IgD-negative memory B cell (primary cell): ENCODE results near the gene GALNT7. TPM values are rescaled to one million over a fixed set of nuclear protein-coding genes. Genes with fewer than 3 reads are reported as not detected.
A peak's percentile ranks its signal among the peaks of the same experiment; 100 is the strongest.
"Not testable (repeated sequence)": the region's sequence is repeated elsewhere in the genome, so short reads cannot be mapped to it uniquely, and the experiment has no call there.

ENCODE experiments used
- H3K27ac Mint-ChIP-seq, 3 donors: one replicate each; pipeline ENCODE4 v1.8.0; 2020 to 2022; ENCODE audit warnings: mild to moderate bottlenecking in 3 of 3, mixed read lengths in 3 of 3, moderate library complexity in 1 of 3
- H3K27me3 Mint-ChIP-seq: one replicate; pipeline ENCODE4 v1.8.0; 2021; ENCODE audit warnings: mixed read lengths
- H3K36me3 Mint-ChIP-seq: one replicate; pipeline ENCODE4 v1.8.0; 2020; ENCODE audit warnings: mild to moderate bottlenecking, mixed read lengths
- H3K4me1 Mint-ChIP-seq, 3 donors: one replicate each; pipeline ENCODE4 v1.8.0; 2020 to 2022; ENCODE audit warnings: mixed read lengths in 3 of 3, mild to moderate bottlenecking in 1 of 3
- H3K4me3 Mint-ChIP-seq, 4 donors: one replicate each; pipeline ENCODE4 v1.8.0; 2020 to 2022; ENCODE audit warnings: mild to moderate bottlenecking in 4 of 4, mixed read lengths in 4 of 4, moderate library complexity in 3 of 4
- H3K9me3 Mint-ChIP-seq, 3 donors: one replicate each; pipeline ENCODE4 v1.8.0; 2020 to 2021; ENCODE audit warnings: mixed read lengths in 3 of 3, mild to moderate bottlenecking in 1 of 3
- polyA plus RNA-seq: library from polyadenylated mRNA; unstranded; fragments of 300-500 nt; fragmentation: Illumina TruSeq; gene quantifications from one replicate; pipeline ENCODE4 v1.2.3, GENCODE V29; 2021

Gene GALNT7
- polyA plus RNA-seq, 1 donor from 2014 or later: 7.1 TPM

DNA sequence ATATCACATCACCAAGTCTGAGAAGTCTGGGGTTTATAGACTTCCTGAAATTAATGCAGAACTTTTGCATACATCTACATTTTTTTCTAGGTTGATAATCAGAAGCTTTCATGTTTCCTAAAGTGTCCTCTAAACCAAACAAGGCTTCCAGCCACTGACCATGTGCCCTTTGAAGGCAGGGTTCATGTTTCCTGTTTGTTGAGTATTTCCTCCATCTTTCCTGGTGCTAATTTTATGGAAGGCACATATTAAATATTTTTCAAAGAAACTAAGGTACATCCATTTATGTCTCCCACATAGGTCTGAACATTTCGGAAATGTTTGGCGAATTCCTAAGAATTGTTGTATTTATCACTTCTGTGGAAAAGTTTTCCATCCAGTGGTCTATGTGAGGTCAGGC, 5.6 kb downstream of the GALNT7 start:
- Mint-ChIP-seq H3K27me3 (no peaks in the 10 kb centered on the region), H3K4me1 (peaks cover 19 to 44% (median 37%) of the 10 kb centered on the region in 3 donors), H3K36me3 (no peaks in the 10 kb centered on the region), H3K9me3 (no peaks in the 10 kb centered on the region), H3K4me3 (peak overlapping the region in 1 of 4 donors; percentile 54), H3K27ac (no peak overlapping the region)

- no peaks in the 10 kb centered on the region for H3K9me3 Mint-ChIP-seq
- peaks cover 19 to 44% (median 37%) of the 10 kb centered on the region in 3 donors for H3K4me1 Mint-ChIP-seq
- no peak overlapping the region for H3K27ac Mint-ChIP-seq
- H3K4me3 Mint-ChIP-seq: peak overlapping the region in 1 of 4 donors; percentile 19
- H3K27me3 Mint-ChIP-seq: no peaks in the 10 kb centered on the region
- no peaks in the 10 kb centered on the region for H3K36me3 Mint-ChIP-seq
These were observed 6.0 kb downstream of the GALNT7 start for GRCh38 chr4:173174594-173175012.

GRCh38 chr4:173176010-173176409, 7.4 kb downstream of the GALNT7 start:
- H3K27me3 Mint-ChIP-seq: no peaks in the 10 kb centered on the region
- no peak overlapping the region for H3K4me3 Mint-ChIP-seq
- H3K36me3 Mint-ChIP-seq: no peaks in the 10 kb centered on the region
- H3K9me3 Mint-ChIP-seq: no peaks in the 10 kb centered on the region
- no peak overlapping the region for H3K27ac Mint-ChIP-seq
- peaks cover 11 to 36% (median 27%) of the 10 kb centered on the region in 3 donors for H3K4me1 Mint-ChIP-seq

DNA sequence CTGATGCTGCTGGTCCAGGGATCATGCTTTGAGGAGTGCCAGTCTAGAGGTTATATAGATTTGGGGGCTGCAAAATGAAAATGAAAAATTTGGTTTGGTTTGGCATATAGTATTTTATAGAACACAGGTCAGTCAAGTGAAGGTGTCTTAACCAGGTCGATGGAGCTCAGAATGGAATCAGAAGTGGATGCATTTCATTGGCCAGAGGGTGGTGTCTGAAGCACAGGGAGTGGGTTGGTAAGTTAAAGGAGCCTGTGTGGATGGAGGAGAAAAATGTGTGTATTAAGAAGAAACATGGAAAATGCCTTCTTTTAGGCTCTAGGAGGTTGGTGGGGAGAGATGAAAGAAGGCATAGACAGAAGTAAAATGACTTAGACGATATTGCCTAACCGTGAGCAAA, 8.6 kb downstream of the GALNT7 start:
- Mint-ChIP-seq H3K27ac (no peak overlapping the region), H3K9me3 (no peaks in the 10 kb centered on the region), H3K4me1 (peaks cover 11 to 34% (median 21%) of the 10 kb centered on the region in 3 donors), H3K4me3 (peak overlapping the region in 1 of 4 donors; percentile 38), H3K36me3 (no peaks in the 10 kb centered on the region), H3K27me3 (no peaks in the 10 kb centered on the region)

DNA sequence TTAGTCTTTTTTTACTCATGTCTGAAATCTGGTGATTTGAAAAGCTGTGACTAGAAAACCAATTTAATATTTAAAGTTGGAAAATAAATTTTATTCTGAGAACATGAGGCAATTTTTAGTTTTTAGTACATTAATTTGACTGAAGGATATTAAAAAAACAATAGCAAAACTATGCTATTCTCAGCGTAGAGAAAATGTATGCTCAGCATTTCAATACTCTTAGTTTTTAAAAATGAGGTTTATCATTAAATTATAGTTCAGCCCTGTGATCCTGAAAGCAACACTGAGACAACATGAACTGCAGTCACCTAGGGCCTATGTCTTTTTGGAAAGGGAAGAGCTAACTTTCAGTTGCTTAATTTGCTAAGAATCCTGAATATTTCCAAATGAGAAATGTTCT, 9.5 kb downstream of the GALNT7 start:
- Mint-ChIP-seq H3K4me3 (no peak overlapping the region), H3K4me1 (peaks cover 11 to 34% (median 21%) of the 10 kb centered on the region in 3 donors), H3K27ac (no peak overlapping the region), H3K9me3 (no peaks in the 10 kb centered on the region), H3K27me3 (no peaks in the 10 kb centered on the region), H3K36me3 (no peaks in the 10 kb centered on the region)

DNA sequence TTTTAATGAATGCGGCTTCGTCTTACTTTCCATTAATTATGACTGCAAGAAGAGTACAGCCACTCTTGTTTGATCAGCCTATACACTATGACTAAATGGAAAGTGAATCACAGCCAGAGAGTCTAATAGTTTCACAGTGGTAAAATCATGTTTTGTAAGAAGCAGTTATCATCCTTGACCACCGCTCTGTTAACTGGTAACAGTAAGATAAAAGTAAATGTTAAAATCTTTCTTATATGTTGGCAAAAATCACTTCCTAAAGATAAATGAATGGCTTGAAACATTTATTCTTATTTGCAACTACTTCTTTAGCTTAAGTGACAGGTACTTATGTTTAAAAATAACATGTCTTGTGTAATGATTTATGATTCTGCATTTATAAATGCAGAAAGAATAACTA, 13.2 kb downstream of the GALNT7 start:
- Mint-ChIP-seq H3K9me3 (no peaks in the 10 kb centered on the region), H3K4me1 (peaks cover 10 to 20% (median 14%) of the 10 kb centered on the region in 3 donors), H3K4me3 (no peak overlapping the region), H3K27me3 (no peaks in the 10 kb centered on the region), H3K27ac (no peak overlapping the region), H3K36me3 (no peaks in the 10 kb centered on the region)

GRCh38 chr4:173182403-173182802, 13.8 kb downstream of the GALNT7 start:
- H3K4me3 Mint-ChIP-seq: no peak overlapping the region
- no peaks in the 10 kb centered on the region for H3K27me3 Mint-ChIP-seq
- H3K36me3 Mint-ChIP-seq: no peaks in the 10 kb centered on the region
- peaks cover 8 to 14% (median 10%) of the 10 kb centered on the region in 3 donors for H3K4me1 Mint-ChIP-seq
- H3K27ac Mint-ChIP-seq: no peak overlapping the region
- H3K9me3 Mint-ChIP-seq: no peaks in the 10 kb centered on the region

- peaks cover 4 to 13% (median 10%) of the 10 kb centered on the region in 3 donors for H3K4me1 Mint-ChIP-seq
- H3K27me3 Mint-ChIP-seq, H3K36me3 Mint-ChIP-seq, H3K9me3 Mint-ChIP-seq, H3K4me3 Mint-ChIP-seq, H3K27ac Mint-ChIP-seq: not testable (repeated sequence)
These were observed 15.1 kb downstream of the GALNT7 start for GRCh38 chr4:173183659-173184247.

DNA sequence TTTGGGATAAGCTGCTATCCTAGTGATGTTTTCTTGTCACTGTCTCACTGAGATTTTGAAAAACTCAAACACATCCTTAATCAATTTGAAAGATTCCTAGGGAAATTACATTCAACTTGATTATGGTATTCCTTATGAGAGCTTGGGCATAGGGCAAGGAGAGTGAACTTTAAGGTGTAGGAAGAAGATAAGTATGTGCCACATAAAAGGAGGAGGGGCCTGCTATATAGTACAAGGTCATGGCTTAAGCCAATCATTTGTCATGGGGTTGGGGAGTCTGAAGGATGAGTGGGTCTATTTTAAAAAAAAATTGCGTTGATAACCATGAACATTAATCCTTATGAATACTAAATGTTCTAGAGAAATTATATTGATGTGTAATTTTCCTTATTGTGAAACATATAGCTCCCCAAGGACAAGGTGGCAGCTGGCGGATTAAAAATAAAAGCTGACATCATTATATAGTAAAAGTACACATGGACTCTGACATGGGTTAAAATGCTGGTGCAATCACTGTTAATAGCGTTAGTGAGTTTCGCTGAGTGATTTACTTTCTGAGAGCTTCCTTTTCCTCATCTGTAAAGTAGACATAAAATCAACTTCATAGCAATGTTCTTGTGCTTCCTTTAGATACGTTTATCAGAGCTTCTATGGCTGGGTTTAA, 17.4 kb downstream of the GALNT7 start:
- Mint-ChIP-seq H3K27ac (peak overlapping the region in 1 of 3 donors; percentile 21), H3K36me3 (no peaks in the 10 kb centered on the region), H3K9me3 (no peaks in the 10 kb centered on the region), H3K4me1 (peaks cover 13 to 20% (median 17%) of the 10 kb centered on the region in 3 donors), H3K27me3 (no peaks in the 10 kb centered on the region), H3K4me3 (peak overlapping the region in 1 of 4 donors; percentile 14)

- Mint-ChIP-seq H3K4me3 (no peak overlapping the region), H3K36me3 (no peaks in the 10 kb centered on the region), H3K27ac (no peak overlapping the region), H3K4me1 (peaks cover 21 to 27% (median 24%) of the 10 kb centered on the region in 3 donors), H3K27me3 (no peaks in the 10 kb centered on the region), H3K9me3 (no peaks in the 10 kb centered on the region)
These were observed 19.1 kb downstream of the GALNT7 start for GRCh38 chr4:173187732-173188131.

- H3K27ac Mint-ChIP-seq: no peak overlapping the region
- peaks cover 20 to 28% (median 24%) of the 10 kb centered on the region in 3 donors for H3K4me1 Mint-ChIP-seq
- H3K36me3 Mint-ChIP-seq: no peaks in the 10 kb centered on the region
- no peak overlapping the region for H3K4me3 Mint-ChIP-seq
- H3K9me3 Mint-ChIP-seq: no peaks in the 10 kb centered on the region
- no peaks in the 10 kb centered on the region for H3K27me3 Mint-ChIP-seq
These were observed 20.0 kb downstream of the GALNT7 start for GRCh38 chr4:173188648-173189047.

- Mint-ChIP-seq H3K4me3 (no peak overlapping the region), H3K4me1 (peaks cover 20 to 30% (median 26%) of the 10 kb centered on the region in 3 donors)
These were observed 20.6 kb downstream of the GALNT7 start for GRCh38 chr4:173189117-173189693.

DNA sequence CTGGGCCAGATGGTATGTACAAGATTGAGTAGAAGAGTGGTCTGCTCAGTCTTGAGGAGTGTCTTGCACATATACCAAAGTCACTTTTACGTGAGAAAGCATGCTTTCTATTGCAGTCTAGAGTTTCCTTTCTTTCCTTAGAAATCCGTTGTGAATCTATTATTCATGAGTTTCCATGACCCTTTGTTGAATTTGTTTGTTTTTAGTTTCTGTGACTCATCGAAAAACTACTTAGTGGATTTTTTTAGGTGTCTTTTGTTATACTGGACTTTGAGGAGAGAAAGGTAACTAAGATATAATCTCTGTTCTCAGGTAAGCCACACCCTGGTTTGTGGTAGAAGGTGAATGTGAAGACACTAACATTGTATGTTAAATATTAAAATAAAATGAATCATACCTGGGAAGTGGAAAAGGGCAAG, 23.0 kb downstream of the GALNT7 start:
- Mint-ChIP-seq H3K36me3 (no peaks in the 10 kb centered on the region), H3K9me3 (no peaks in the 10 kb centered on the region), H3K27me3 (no peaks in the 10 kb centered on the region), H3K4me3 (no peak overlapping the region), H3K4me1 (peaks cover 21 to 36% (median 33%) of the 10 kb centered on the region in 3 donors), H3K27ac (no peak overlapping the region)

More at GRCh38 chr4:173189117-173189693, 20.6 kb downstream of the GALNT7 start:
- H3K27ac Mint-ChIP-seq: no peak overlapping the region
- no peaks in the 10 kb centered on the region for H3K9me3 Mint-ChIP-seq
- H3K27me3 Mint-ChIP-seq: no peaks in the 10 kb centered on the region
- H3K36me3 Mint-ChIP-seq: no peaks in the 10 kb centered on the region

DNA sequence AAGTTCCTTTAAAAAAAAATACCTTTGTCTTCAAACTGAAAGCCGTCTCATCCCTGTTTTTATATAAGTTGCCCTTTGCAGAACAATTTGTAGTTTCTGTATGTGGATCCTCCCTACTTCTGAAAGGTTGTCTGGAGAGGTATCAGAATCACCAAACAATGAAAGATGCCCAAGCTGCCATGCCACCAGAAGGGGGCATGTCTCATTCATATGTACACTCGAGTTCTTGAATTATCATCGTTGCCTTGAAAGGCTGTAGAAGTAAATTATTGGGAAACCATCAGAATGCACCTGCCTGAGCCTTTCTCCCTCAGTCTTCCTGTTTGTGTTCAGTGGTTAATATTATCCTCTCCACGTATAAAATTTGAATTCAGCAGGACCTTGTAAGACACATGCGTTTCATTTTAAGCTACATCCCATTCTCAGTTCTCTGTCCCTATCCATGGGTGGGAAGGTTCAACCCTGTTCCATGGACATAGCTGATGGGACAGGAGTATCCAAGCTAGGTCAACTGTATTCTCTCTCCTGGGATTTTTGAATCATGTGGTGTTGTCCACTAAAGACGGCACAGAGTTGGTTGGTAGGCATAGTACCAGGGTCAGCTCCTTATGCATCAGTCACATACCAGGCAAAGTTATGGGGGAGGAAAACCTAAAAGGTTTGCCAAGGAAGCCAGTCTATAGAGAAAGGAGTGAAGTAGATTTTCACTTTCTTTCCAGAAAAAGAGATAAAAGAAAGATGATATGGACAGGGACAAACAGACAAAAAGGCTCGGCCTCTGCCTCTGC, 24.0 kb downstream of the GALNT7 start:
- Mint-ChIP-seq H3K27ac (no peak overlapping the region), H3K27me3 (no peaks in the 10 kb centered on the region), H3K36me3 (no peaks in the 10 kb centered on the region), H3K4me3 (no peak overlapping the region), H3K4me1 (peaks cover 21 to 36% (median 33%) of the 10 kb centered on the region in 3 donors), H3K9me3 (no peaks in the 10 kb centered on the region)

DNA sequence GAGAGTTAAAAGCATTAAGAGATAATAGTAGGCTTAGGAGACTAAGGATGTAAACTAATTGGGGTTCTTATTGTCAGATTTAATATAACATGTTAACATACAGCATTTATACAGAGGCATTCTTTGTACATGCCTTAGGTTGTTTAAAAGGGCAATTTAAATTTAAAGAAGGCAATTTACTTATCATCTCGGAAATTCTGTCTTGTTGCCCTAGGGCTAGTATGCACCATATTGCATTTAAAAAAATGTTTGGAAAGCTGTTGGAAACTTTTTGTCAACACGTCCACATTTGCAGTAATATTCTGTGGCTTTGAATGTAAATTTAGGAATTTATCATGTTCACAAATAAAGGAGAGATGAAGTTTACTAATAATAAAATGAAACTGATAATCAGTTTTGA, 25.5 kb downstream of the GALNT7 start:
- H3K27me3 Mint-ChIP-seq: no peaks in the 10 kb centered on the region
- H3K9me3 Mint-ChIP-seq: no peaks in the 10 kb centered on the region
- H3K27ac Mint-ChIP-seq: no peak overlapping the region
- peaks cover 4% of the 10 kb centered on the region for H3K36me3 Mint-ChIP-seq
- no peak overlapping the region for H3K4me3 Mint-ChIP-seq
- H3K4me1 Mint-ChIP-seq: peaks cover 21 to 36% (median 30%) of the 10 kb centered on the region in 3 donors
